GM13976 (cell line): ENCODE results near the gene ANKDD1A.

Source experiments
- DNase-seq: peaks from one replicate; pipeline ENCODE4 v3.0.0; 2012; ENCODE audit warnings: low spot score
- in situ Hi-C: fragments of 300-500 bp; cut with MboI; formaldehyde crosslinking; loops from one replicate; pipeline ENCODE4 v1.12.0; 2022; ENCODE audit warnings: low sequenced_read_pairs, mixed read lengths, inconsistent platforms; ENCODE audit not compliant: unreplicated experiment
- TF ChIP-seq, protein P1 (sequence below): IDR thresholded peaks from 2 replicates; pipeline ENCODE4 v1.5.1; 2012; ENCODE audit warnings: borderline replicate concordance, mild to moderate bottlenecking; ENCODE audit not compliant: insufficient read depth; ENCODE audit errors: extremely low read depth, missing control alignments, control extremely low read depth

Gene ANKDD1A

DNA sequence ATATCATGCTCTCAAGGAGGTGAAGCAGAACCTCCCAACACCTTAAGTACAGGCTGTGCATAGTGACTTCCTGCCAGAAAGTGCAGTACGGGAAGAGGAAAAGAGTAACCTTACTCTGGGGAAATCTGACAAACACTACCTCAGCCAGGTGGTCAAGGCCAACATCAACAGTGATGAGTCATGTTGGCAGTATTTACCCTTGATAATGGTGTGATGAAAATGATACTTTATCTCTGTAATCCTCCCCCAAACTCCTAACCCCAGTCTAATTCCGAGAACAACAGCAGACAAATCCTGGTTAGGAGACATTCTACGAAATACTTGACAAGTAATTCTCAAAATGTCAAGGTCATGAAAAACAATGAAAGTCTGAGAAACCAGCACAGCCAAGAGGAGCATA lies 26.5 kb downstream of the ANKDD1A start:
- in situ Hi-C loops = no loop called here
- TF ChIP-seq, protein P1, sequence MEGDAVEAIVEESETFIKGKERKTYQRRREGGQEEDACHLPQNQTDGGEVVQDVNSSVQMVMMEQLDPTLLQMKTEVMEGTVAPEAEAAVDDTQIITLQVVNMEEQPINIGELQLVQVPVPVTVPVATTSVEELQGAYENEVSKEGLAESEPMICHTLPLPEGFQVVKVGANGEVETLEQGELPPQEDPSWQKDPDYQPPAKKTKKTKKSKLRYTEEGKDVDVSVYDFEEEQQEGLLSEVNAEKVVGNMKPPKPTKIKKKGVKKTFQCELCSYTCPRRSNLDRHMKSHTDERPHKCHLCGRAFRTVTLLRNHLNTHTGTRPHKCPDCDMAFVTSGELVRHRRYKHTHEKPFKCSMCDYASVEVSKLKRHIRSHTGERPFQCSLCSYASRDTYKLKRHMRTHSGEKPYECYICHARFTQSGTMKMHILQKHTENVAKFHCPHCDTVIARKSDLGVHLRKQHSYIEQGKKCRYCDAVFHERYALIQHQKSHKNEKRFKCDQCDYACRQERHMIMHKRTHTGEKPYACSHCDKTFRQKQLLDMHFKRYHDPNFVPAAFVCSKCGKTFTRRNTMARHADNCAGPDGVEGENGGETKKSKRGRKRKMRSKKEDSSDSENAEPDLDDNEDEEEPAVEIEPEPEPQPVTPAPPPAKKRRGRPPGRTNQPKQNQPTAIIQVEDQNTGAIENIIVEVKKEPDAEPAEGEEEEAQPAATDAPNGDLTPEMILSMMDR = no peak
- no peak for DNase-seq

DNA sequence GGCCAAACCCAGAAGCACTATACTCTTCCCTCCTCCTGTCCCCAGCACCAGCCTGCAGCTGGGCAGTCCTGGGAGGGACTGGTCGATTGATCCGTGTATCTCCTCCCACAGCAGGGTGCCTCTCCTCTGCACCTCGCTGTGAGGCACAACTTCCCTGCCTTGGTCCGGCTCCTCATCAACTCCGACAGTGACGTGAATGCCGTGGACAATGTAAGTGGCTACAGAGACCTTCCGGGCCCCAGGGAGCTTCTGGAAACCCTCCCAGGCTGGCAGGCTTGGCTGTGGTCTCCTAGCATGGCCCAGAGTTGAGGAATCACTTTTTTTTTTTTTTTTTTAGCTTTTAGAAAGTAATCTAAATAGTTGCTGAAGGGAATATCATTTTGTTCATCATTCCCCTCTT lies 30.7 kb downstream of the ANKDD1A start:
- TF ChIP-seq, protein P1 = no peak
- in situ Hi-C loops = no loop called here
- no peak for DNase-seq

DNA sequence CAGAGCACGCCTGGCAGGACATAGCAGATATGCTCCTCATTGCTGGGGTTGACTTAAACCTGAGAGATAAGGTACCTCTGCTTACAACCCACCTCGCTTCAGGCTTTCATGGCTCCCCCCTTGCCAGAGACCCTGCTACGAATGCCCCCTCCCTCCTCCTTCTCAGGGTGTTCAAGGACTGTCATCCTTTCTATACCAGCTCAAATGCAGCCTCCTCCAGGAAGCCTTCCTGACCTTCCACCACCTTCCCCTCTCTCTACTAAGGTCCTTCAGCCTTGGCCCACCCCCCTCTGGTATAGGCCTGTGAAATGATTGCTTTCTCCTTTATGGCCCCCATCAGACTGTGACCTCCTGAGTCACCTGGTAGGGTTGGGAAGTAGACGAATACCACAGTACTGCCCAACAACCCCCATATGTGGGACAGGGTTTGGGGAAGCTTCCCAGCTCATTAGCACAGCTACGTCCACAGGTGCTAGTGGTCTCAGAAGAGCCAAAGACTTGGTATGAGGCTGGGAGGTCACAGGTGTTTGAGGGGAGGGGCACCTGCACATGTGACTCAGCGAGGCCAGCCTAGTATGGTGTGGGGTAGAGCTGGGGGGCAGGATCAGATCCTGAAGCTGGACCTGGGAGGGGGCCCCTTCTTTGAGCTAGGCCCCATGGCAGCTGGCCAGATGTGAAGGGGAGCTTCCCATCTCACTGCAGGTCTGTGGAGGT lies 32.0 kb downstream of the ANKDD1A start:
- in situ Hi-C loops = no loop called here
- TF ChIP-seq, protein P1 = no peak
- DNase-seq = no peak

DNA sequence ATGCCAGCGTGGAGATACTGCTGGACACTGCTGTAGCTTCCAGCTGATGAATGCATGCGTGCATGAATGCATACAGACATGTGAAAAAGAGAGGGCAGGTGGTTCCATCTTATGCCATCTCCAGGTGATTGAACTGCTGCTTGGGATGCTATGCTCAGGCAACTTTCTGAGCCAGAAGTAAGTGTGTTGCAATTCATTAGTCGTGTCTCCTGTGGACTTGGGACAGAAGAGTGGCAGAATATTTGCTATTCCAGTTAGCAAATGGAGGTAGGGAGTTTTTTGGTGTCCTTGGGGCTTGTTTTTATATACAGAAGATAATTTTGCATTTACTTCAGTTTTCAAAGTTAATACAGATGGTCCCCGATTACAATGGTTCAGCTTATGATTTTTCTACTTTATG lies 33.3 kb downstream of the ANKDD1A start:
- TF ChIP-seq, protein P1 = no peak
- in situ Hi-C loops = no loop called here
- no peak for DNase-seq

DNA sequence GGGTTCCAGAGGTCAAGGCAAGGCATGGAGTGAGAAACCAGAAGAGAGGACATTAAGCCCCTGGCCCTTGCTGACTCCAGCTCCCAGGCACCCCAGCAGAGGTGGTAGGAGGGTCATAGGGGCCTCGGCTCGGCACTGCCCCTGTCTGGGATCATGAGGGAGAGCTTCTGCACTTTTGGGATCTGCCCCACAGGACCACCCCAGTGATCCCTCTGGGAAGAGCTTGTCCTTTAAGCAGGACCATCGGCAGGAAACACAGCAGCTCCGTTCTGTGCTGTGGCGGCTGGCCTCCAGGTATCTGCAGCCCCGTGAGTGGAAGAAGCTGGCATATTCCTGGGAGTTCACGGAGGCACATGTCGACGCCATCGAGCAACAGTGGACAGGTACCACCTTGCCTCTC lies 35.5 kb downstream of the ANKDD1A start:
- in situ Hi-C loops = no loop called here
- DNase-seq = no peak
- TF ChIP-seq, protein P1 = no peak

DNA sequence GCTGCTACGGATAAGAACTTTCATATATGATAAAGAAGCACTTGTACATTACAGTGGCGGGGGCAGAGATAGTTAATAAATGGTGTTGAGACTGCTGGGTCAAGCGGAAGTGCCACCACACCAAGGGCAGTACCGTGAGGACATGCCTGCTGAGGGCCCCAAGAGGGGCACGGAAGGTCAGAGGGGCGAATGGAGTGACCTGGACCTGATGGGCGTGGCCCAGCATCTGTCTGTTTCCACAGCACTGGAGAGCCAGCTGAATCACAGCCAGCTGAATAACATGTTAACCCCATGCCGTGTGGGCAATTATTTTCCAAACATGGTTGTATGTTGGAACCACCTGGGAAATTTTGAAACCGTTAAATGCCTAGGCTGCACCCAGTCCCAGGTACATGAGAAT lies 37.2 kb downstream of the ANKDD1A start:
- no peak for DNase-seq
- TF ChIP-seq, protein P1 = no peak
- in situ Hi-C loops = no loop called here
